RWPE1 (cell line): ENCODE data around the gene CSNK2A1.

Experiments
- CTCF ChIA-PET: fragments of 350-600 bp; sonication (Branson Sonifier 250); formaldehyde crosslinking; extraction: SDS; loops from one replicate; lab custom pipeline; 2021; lab: Yijun Ruan, JAX
- POLR2A ChIA-PET: fragments of 400-600 bp; formaldehyde crosslinking; extraction: SDS; loops from one replicate; lab custom pipeline; 2020; ENCODE audit warnings: antibody characterized with exemption; ENCODE audit not compliant: low non-redundant PET; lab: Yijun Ruan, JAX
- DNase-seq: peaks from one replicate; pipeline ENCODE4 v3.0.0; 2012; ENCODE audit warnings: low spot score
- H3K27ac ChIP-seq: fragments of 450-650 bp; 2 replicates; pipeline ENCODE4 v1.5.1; 2017
- TF ChIP-seq, protein P1 (sequence below): fragments of 450-650 bp; conservative IDR thresholded peaks from 2 replicates; pipeline ENCODE4 v1.5.1; 2017; ENCODE audit warnings: low read depth, mild to moderate bottlenecking

CSNK2A1 gene

DNA sequence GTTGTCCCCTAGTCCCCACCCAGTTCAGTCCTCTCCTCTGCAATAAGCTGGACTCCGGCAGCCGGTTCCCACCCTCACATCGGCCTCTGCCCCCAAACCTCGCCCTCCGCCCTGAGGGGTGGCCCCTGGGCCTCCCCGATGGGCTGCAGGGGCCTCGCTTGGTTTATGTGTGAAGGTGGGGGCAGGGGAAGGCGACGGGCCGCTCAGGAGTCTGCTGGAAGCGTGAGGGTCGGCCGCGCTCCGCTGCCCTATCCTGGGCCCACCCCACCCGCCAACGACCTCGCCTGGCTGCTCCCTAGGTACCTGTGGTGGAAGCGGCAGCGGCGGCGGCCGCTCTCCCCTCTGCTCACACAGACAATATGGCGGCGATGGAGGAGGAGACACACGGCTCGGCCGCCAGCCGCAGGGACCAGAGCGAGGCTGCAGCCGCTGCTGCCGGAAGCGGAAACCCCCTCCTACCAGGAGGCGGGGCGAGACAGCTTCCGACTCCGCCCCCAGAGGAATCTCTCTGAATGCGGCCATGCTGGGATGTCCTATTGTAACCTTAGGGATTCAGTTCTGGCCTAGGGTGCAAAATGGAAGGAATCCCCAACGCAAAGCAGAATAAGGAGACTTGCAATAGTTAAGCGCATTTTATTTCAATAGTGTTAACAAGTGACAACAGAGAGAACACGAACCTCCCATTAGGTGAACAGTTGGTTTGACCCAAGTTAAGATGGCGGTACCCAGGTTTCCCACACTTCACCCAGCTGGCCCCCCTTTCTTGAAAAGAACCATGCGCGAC lies at the start of gene CSNK2A1:
TSS of gene CSNK2A1 (minus strand) at position 422 of the 784 bp plus-strand sequence. CDS start 35,239 bp downstream, outside the sequence.
- TF ChIP-seq, protein P1, sequence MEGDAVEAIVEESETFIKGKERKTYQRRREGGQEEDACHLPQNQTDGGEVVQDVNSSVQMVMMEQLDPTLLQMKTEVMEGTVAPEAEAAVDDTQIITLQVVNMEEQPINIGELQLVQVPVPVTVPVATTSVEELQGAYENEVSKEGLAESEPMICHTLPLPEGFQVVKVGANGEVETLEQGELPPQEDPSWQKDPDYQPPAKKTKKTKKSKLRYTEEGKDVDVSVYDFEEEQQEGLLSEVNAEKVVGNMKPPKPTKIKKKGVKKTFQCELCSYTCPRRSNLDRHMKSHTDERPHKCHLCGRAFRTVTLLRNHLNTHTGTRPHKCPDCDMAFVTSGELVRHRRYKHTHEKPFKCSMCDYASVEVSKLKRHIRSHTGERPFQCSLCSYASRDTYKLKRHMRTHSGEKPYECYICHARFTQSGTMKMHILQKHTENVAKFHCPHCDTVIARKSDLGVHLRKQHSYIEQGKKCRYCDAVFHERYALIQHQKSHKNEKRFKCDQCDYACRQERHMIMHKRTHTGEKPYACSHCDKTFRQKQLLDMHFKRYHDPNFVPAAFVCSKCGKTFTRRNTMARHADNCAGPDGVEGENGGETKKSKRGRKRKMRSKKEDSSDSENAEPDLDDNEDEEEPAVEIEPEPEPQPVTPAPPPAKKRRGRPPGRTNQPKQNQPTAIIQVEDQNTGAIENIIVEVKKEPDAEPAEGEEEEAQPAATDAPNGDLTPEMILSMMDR = no peak
- DNase-seq = peak; percentile 98
- peak within 1 kb of the TSS; percentile 79 for H3K27ac ChIP-seq
- ChIA-PET POLR2A (interaction anchor here (0.6 kb wide), 1 partner anchor 188 kb away, joined by 10 read pairs; no protein-coding TSS in a partner anchor), CTCF (interaction anchor here (0.6 kb wide), 1 partner anchor 159 kb away, joined by 3 read pairs; no protein-coding TSS in a partner anchor)

DNA sequence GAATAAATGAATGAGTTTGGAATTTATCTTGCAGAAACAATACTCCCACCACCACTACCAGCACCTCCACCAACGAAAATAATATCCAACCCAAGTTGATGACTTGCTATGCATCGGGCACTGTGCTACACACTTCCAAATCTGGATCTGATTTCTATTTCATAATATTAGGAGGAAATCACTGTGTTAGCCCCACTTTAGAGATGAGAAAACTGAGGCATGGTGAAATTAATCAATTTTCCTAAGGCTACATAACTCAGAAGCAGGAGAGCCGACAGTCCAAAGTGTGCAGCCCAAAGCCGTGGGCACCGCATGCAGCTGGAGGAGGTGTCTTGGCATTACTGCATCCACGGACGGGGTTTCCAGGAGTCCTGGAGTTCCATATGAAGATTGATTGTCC lies 48.9 kb upstream of the CSNK2A1 start:
- no peak overlapping the region for H3K27ac ChIP-seq
- DNase-seq = no peak
- TF ChIP-seq, protein P1 = no peak
- POLR2A ChIA-PET = no interaction called here
- CTCF ChIA-PET = no interaction called here

DNA sequence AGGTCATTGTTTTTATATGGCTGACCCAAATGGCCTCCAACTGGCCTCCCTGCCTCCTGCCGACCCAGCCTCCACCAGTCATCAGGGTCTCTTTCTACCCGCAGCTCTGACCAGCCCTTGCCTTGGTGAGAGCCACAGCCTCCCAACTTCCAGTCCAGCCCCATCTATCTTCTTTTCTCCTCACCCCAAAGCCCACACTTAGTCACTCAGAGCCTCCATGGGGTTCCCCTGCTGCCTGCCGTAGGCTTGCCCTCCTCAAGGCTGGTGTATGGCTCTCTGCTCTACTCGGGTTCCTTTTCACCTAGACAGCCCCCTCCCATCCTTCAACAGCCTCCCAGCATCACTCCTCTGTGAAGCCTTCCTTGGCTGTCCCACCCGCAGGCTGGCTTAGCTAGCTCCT lies 48.4 kb upstream of the CSNK2A1 start:
- no peak overlapping the region for H3K27ac ChIP-seq
- POLR2A ChIA-PET = interaction anchor here (0.7 kb wide), 1 partner anchor 9 kb away, joined by 5 read pairs; no protein-coding TSS in a partner anchor
- CTCF ChIA-PET = no interaction called here
- TF ChIP-seq, protein P1 = no peak
- no peak for DNase-seq

DNA sequence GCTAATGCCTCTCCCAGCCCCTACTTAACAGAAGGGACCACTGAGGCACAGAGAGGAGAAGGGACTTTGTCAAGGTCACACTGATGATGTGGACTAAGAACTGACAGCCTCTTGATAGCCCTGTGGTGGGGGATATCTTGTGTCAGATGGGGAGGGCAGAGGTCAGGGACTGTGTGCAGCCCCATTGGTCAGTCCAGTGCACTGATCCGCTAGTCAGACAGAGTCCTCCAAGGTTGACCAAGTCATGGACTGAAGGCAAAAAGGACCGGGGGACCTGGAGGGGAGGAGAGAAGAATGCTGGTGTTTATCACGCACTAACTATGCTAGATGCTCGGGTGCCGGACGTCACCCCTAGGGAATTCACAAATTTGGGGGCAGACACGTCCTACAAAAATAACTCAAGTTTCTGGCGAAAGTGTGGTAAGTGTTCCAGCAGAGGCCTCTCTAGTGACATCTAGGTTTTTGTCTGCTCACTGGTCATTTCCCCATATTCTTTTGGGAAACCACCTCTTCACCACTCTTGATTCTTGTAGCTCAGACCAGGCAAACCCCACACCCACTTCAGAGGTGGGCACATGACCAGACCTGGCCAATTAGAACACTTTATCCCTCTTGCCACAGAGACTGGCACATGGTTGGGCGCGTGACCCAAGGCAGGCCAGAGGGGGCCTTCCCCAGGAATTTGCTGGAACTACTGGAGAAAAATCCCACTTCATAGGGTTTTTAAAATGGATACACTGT lies 45.5 kb upstream of the CSNK2A1 start:
- TF ChIP-seq, protein P1 = no peak
- POLR2A ChIA-PET = no interaction called here
- CTCF ChIA-PET = no interaction called here
- no peak for DNase-seq
- no peak overlapping the region for H3K27ac ChIP-seq

DNA sequence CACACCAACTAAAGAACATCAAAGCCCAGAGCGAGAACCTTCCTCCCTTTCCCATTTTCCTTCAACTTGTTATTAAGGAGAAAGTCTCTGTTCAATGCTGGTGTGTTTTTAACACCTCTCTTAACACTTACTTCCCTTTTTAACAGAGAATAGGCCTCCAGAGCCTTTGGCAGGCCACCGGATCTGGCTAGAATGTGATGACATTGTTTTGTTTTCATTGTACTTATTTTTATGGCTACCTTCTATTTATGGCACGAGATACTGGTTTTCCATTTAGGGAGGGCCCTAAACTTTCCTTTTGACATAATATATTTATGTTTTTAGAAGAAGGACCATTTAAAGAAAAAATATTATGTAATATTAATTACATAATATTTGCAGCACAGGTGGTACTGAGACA lies 44.9 kb upstream of the CSNK2A1 start:
- POLR2A ChIA-PET = no interaction called here
- DNase-seq = no peak
- CTCF ChIA-PET = no interaction called here
- no peak overlapping the region for H3K27ac ChIP-seq
- TF ChIP-seq, protein P1 = no peak

DNA sequence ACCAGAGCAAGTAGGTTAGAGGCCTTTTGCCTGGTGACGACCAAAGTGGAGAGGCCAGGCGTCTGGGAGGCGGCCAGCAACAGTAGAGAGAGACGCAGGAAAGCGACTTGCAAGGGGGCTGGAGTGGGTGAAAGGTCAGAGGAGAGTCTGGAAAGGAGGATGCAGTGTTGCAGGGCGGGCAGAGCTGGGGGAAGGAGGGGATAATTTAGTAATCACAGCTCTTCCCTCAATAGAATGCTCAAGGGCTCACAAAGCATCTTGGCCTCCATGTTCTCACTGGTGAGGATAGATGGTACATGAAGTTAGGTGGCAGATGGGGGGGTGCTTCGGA lies 41.3 kb upstream of the CSNK2A1 start:
- no peak for DNase-seq
- no peak overlapping the region for H3K27ac ChIP-seq
- POLR2A ChIA-PET = no interaction called here
- CTCF ChIA-PET = no interaction called here
- TF ChIP-seq, protein P1 = no peak
